Thoracic aorta (tissue), 2 donors: ENCODE data around the gene NAGLU. TPM values are rescaled to one million over a fixed set of nuclear protein-coding genes. Genes with fewer than 3 reads are reported as not detected.

Source experiments
- ATAC-seq: fragments of 150-250 bp; one replicate; pipeline ENCODE4 v1.8.0; 2017; ENCODE audit warnings: low read depth; ENCODE audit not compliant: insufficient number of reproducible peaks, low FRiP score
- DNase-seq: peaks from one replicate; pipeline ENCODE4 v3.0.0-alpha.2; 2020; ENCODE audit warnings: low spot score
- H3K27ac ChIP-seq, 2 donors: fragments of 200-600 bp; sonication (generic); 1 replicate in 1 of 2; 2 replicates in 1 of 2; pipeline ENCODE4 v1.5.1; 2016; ENCODE audit warnings: mild to moderate bottlenecking in 2 of 2, moderate library complexity in 2 of 2
- H3K27me3 ChIP-seq: fragments of 200-600 bp; sonication (generic); replicated peaks from 2 replicates; pipeline ENCODE4 v1.6.0; 2016; ENCODE audit warnings: mild to moderate bottlenecking; ENCODE audit not compliant: insufficient read depth
- H3K36me3 ChIP-seq: fragments of 200-600 bp; sonication (generic); one replicate; pipeline ENCODE4 v1.5.1; 2016
- H3K4me1 ChIP-seq, 2 donors: fragments of 200-600 bp; sonication (generic); 1 replicate in 1 of 2; 2 replicates in 1 of 2; pipeline versions ENCODE4 v1.5.1 to v1.6.0; 2016; ENCODE audit warnings: low read depth in 2 of 2, mild to moderate bottlenecking in 1 of 2; ENCODE audit not compliant: control insufficient read depth in 1 of 2
- H3K4me3 ChIP-seq: fragments of 200-600 bp; sonication (generic); 2 replicates; pipeline ENCODE4 v1.5.1; 2016; ENCODE audit warnings: mild to moderate bottlenecking
- H3K9me3 ChIP-seq: fragments of 200-600 bp; sonication (generic); 2 replicates; pipeline ENCODE4 v1.5.1; 2016
- CTCF ChIP-seq: fragments of 200-600 bp; sonication (generic); IDR thresholded peaks from one replicate; pipeline ENCODE4 v1.5.1; 2019; ENCODE audit warnings: antibody characterized with exemption
- total RNA-seq, 2 donors: library from RNA; depleted of rRNA; stranded (reverse); fragments of >200 nt; gene quantifications; one replicate each; pipeline versions ENCODE4 v1.1.0 to v1.2.3, GENCODE V29; 2016

Gene NAGLU
- total RNA-seq, 2 donors from 2014 or later = 86.7 to 130 TPM

- H3K36me3 ChIP-seq = peaks cover 43% of the 10 kb centered on the region
- no peak for ATAC-seq
- no peak for DNase-seq
- no peak overlapping the region for H3K27ac ChIP-seq
- H3K27me3 ChIP-seq = no peaks in the 10 kb centered on the region
- no peaks in the 10 kb centered on the region for H3K4me1 ChIP-seq
- no peak for TF ChIP-seq CTCF
- no peak overlapping the region for H3K4me3 ChIP-seq
- H3K9me3 ChIP-seq = no peaks in the 10 kb centered on the region
Measured at GRCh38 chr17:42502091-42502490, 34.0 kb upstream of the NAGLU start.

GRCh38 chr17:42502926-42503325 is 33.1 kb upstream of the NAGLU start:
- Histone ChIP-seq H3K36me3 (peaks cover 42% of the 10 kb centered on the region), H3K27me3 (no peaks in the 10 kb centered on the region), H3K4me3 (no peak overlapping the region), H3K4me1 (no peaks in the 10 kb centered on the region), H3K27ac (no peak overlapping the region), H3K9me3 (no peaks in the 10 kb centered on the region)
- no peak for ATAC-seq
- DNase-seq = no peak
- TF ChIP-seq CTCF = no peak

GRCh38 chr17:42507671-42508070 is 28.4 kb upstream of the NAGLU start:
- TF ChIP-seq CTCF = no peak
- no peaks in the 10 kb centered on the region for H3K27me3 ChIP-seq
- peak overlapping the region in 1 of 2 donors; percentile 34 for H3K27ac ChIP-seq
- H3K9me3 ChIP-seq = no peaks in the 10 kb centered on the region
- peaks cover 2 to 37% of the 10 kb centered on the region in 2 donors for H3K4me1 ChIP-seq
- H3K36me3 ChIP-seq = peaks cover 9% of the 10 kb centered on the region
- no peak overlapping the region for H3K4me3 ChIP-seq
- ATAC-seq (no peak), DNase-seq (no peak)

- peak overlapping the region; percentile 28 to 70 for H3K27ac ChIP-seq
- H3K4me1 ChIP-seq = peaks cover 11 to 46% of the 10 kb centered on the region in 2 donors
- no peak for ATAC-seq
- H3K36me3 ChIP-seq = peaks cover 5% of the 10 kb centered on the region
- no peak for TF ChIP-seq CTCF
- H3K4me3 ChIP-seq = no peak overlapping the region
- no peak for DNase-seq
- no peaks in the 10 kb centered on the region for H3K27me3 ChIP-seq
- no peaks in the 10 kb centered on the region for H3K9me3 ChIP-seq
Measured at GRCh38 chr17:42508426-42509165, 27.4 kb upstream of the NAGLU start.

- peak overlapping the region; percentile 28 to 70 for H3K27ac ChIP-seq
- H3K36me3 ChIP-seq = peaks cover 3% of the 10 kb centered on the region
- peaks cover 11 to 49% of the 10 kb centered on the region in 2 donors for H3K4me1 ChIP-seq
- no peaks in the 10 kb centered on the region for H3K9me3 ChIP-seq
- TF ChIP-seq CTCF = no peak
- ATAC-seq (no peak), DNase-seq (no peak)
- H3K4me3 ChIP-seq = no peak overlapping the region
- no peaks in the 10 kb centered on the region for H3K27me3 ChIP-seq
Measured at GRCh38 chr17:42509409-42509808, 26.6 kb upstream of the NAGLU start.
